Left lung (tissue), 10 donors: ENCODE measurements around the gene IFT122. TPM values are rescaled to one million over a fixed set of nuclear protein-coding genes. Genes with fewer than 3 reads are reported as not detected.

Source experiments
- ATAC-seq: fragments of 200-7000 bp; cut with Tn5 transposase; one replicate; pipeline ENCODE4 v1.9.1; 2020; ENCODE audit warnings: moderate library complexity
- DNase-seq, 4 donors: peaks; one replicate each; pipeline ENCODE4 v3.0.0-alpha.2; 2013 to 2020
- H3K27ac ChIP-seq, 2 donors: fragments of 200-600 bp; sonication (generic) in 1 of 2; one replicate each; pipeline versions ENCODE4 v1.5.0 to v1.8.0; 2020 to 2021
- H3K27me3 ChIP-seq, 2 donors: fragments of 200-600 bp; sonication (generic) in 1 of 2; one replicate each; pipeline versions ENCODE4 v1.5.0 to v1.8.0; 2020 to 2021
- H3K36me3 ChIP-seq, 2 donors: fragments of 200-600 bp; sonication (generic) in 1 of 2; one replicate each; pipeline versions ENCODE4 v1.5.0 to v1.8.0; 2020 to 2021
- H3K4me1 ChIP-seq, 2 donors: fragments of 200-600 bp; one replicate each; pipeline ENCODE4 v1.8.0; 2021
- H3K4me3 ChIP-seq, 2 donors: fragments of 200-600 bp; sonication (generic) in 1 of 2; one replicate each; pipeline versions ENCODE4 v1.5.0 to v1.8.0; 2020 to 2021; ENCODE audit warnings: mild to moderate bottlenecking in 1 of 2
- H3K9me3 ChIP-seq, 2 donors: fragments of 200-600 bp; sonication (generic) in 1 of 2; one replicate each; pipeline versions ENCODE4 v1.5.0 to v1.8.0; 2020 to 2021
- CTCF ChIP-seq, 2 donors: fragments of 200-600 bp; sonication (generic) in 1 of 2; IDR thresholded peaks; one replicate each; pipeline versions ENCODE4 v1.5.0 to v1.8.0; 2021; ENCODE audit warnings: antibody characterized with exemption in 2 of 2
- intact Hi-C, 2 donors: fragments of 100-400 bp; cut with DNase I; formaldehyde crosslinking; loops; one replicate each; pipeline versions ENCODE4 v1.11.2 to v1.14.2; 2022
- polyA plus RNA-seq, 6 donors: library from polyadenylated mRNA; unstranded; fragments of 120-200 nt; gene quantifications; one replicate each; pipeline ENCODE4 v1.2.1, GENCODE V29; 2013; ENCODE audit not compliant: insufficient read length in 6 of 6
- total RNA-seq, 2 donors: library from RNA; stranded (reverse); fragmentation: NEBNext Ultra II Directional; extraction: Animal tissue kit (Norgen Biotek cat#: 25700); gene quantifications; one replicate each; pipeline ENCODE4 v1.2.1, GENCODE V29; 2021
- donor health status: DM: no; HTN: yes; CAD: no.
- donor health status: DM: no; HTN: no; CAD: no.

IFT122 gene
- total and polyA plus RNA-seq, 8 donors: 21.2 to 79.7 (median 71.3) TPM

- TF ChIP-seq CTCF (IDR thresholded peaks at IDR 0.05): no peak
- Histone ChIP-seq H3K4me3 (no peak overlapping the region), H3K27ac (peak overlapping the region in 1 of 2 donors; percentile 28), H3K9me3 (no peaks in the 10 kb centered on the region), H3K4me1 (peaks cover 23 to 33% of the 10 kb centered on the region in 2 donors), H3K27me3 (no peaks in the 10 kb centered on the region), H3K36me3 (peaks cover 0 to 98% of the 10 kb centered on the region in 2 donors)
- no peak for ATAC-seq
- no peak for DNase-seq
- intact Hi-C loops: no loop called here
Measured at GRCh38 chr3:129564981-129565644, 125.1 kb downstream of the IFT122 start.

GRCh38 chr3:129565902-129566301 lies 125.9 kb downstream of the IFT122 start:
- no peaks in the 10 kb centered on the region for H3K27me3 ChIP-seq
- no peak for TF ChIP-seq CTCF (IDR thresholded peaks at IDR 0.05)
- intact Hi-C loops: no loop called here
- no peak overlapping the region for H3K27ac ChIP-seq
- no peak overlapping the region for H3K4me3 ChIP-seq
- peaks cover 0 to 100% of the 10 kb centered on the region in 2 donors for H3K36me3 ChIP-seq
- ATAC-seq: no peak
- no peaks in the 10 kb centered on the region for H3K9me3 ChIP-seq
- DNase-seq: no peak
- H3K4me1 ChIP-seq: peaks cover 16 to 25% of the 10 kb centered on the region in 2 donors

DNA sequence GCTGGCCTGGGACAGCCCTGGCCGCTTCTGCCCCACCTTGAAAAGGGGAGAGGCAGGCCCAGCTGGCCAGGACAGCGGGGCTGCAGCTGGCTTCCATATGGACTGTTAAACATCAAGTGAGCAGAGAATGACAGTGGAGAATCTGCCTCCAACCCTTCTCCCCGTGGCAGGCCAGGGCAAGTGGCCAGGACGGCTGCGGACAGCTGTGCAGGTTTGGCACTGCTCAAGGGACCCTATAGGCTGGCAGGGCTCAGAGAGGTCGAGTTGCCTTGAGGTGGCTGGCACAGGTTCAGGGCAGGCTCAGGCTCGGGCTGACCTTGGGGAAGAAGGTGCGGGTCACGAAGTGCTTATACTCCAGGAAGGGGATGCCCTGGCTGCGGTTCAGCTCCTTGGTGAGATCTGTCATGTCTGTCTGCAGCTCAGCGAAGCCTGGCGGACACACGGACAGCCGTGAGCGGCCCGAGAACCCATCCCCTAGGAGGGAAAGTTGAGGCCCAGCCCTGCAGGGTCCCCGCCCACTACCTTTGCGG lies 127.2 kb downstream of the IFT122 start:
- Histone ChIP-seq H3K27me3 (no peaks in the 10 kb centered on the region), H3K27ac (peak overlapping the region in 1 of 2 donors; percentile 38), H3K4me1 (peaks cover 9 to 12% of the 10 kb centered on the region in 2 donors), H3K9me3 (no peaks in the 10 kb centered on the region), H3K4me3 (no peak overlapping the region), H3K36me3 (peaks cover 0 to 100% of the 10 kb centered on the region in 2 donors)
- intact Hi-C loops: no loop called here
- no peak for ATAC-seq
- peak in 1 of 4 donors; percentile 42 for DNase-seq
- TF ChIP-seq CTCF (IDR thresholded peaks at IDR 0.05): no peak

GRCh38 chr3:129567939-129568338 lies 127.9 kb downstream of the IFT122 start:
- Histone ChIP-seq H3K4me3 (no peak overlapping the region), H3K4me1 (peaks cover 9 to 11% of the 10 kb centered on the region in 2 donors), H3K27me3 (no peaks in the 10 kb centered on the region), H3K27ac (no peak overlapping the region), H3K9me3 (no peaks in the 10 kb centered on the region), H3K36me3 (peaks cover 0 to 100% of the 10 kb centered on the region in 2 donors)
- ATAC-seq (no peak), DNase-seq (no peak)
- intact Hi-C loops: no loop called here
- no peak for TF ChIP-seq CTCF (IDR thresholded peaks at IDR 0.05)

- peak in 1 of 4 donors; percentile 10 for DNase-seq
- no peaks in the 10 kb centered on the region for H3K9me3 ChIP-seq
- no peak overlapping the region for H3K27ac ChIP-seq
- H3K4me3 ChIP-seq: no peak overlapping the region
- ATAC-seq: no peak
- TF ChIP-seq CTCF (IDR thresholded peaks at IDR 0.05): no peak
- peaks cover 0 to 100% of the 10 kb centered on the region in 2 donors for H3K36me3 ChIP-seq
- H3K4me1 ChIP-seq: peaks cover 4 to 11% of the 10 kb centered on the region in 2 donors
- H3K27me3 ChIP-seq: no peaks in the 10 kb centered on the region
- intact Hi-C loops: no loop called here
Measured at GRCh38 chr3:129569856-129570255, 129.8 kb downstream of the IFT122 start.

Other genes with a start within 250 kb of the IFT122 start
- 100 to 1,000 TPM; 211 to 231 TPM for gene COPG1, start 190.6 kb upstream of the IFT122 start, total RNA-seq
- gene COPG1, start 190.6 kb upstream of the IFT122 start, polyA plus RNA-seq: 100 to 1,000 TPM; 138 to 172 (median 159) TPM
- 10 to 100 TPM; 32.9 to 34.9 TPM for gene HMCES, start 161.4 kb upstream of the IFT122 start, total RNA-seq
- 10 to 100 TPM; 39.6 to 51.0 (median 46.7) TPM for gene HMCES, start 161.4 kb upstream of the IFT122 start, polyA plus RNA-seq
- gene EFCAB12, start 11.6 kb upstream of the IFT122 start, total RNA-seq: 1 to 10 TPM in 1 of 2 donors, under 1 TPM in 1; 0.47 to 3.5 TPM
- gene EFCAB12, start 11.6 kb upstream of the IFT122 start, polyA plus RNA-seq: 1 to 10 TPM; 2.2 to 5.7 (median 4.1) TPM
- gene MBD4, start 276 bp upstream of the IFT122 start, total RNA-seq: 10 to 100 TPM; 29.9 to 47.9 TPM
- gene MBD4, start 276 bp upstream of the IFT122 start, polyA plus RNA-seq: 10 to 100 TPM; 46.4 to 62.1 (median 53.4) TPM
- not detected for gene RHO, start 88.4 kb downstream of the IFT122 start, total RNA-seq
- gene RHO, start 88.4 kb downstream of the IFT122 start, polyA plus RNA-seq: under 1 TPM; 0.08 to 0.17 (median 0.09) TPM
- not detected for gene H1-8, start 103.0 kb downstream of the IFT122 start, total RNA-seq
- not detected for gene H1-8, start 103.0 kb downstream of the IFT122 start, polyA plus RNA-seq
- gene PLXND1, start 166.5 kb downstream of the IFT122 start, total RNA-seq: 100 to 1,000 TPM; 198 to 259 TPM
- gene PLXND1, start 166.5 kb downstream of the IFT122 start, polyA plus RNA-seq: 100 to 1,000 TPM; 175 to 263 (median 214) TPM